ENCODE measurements around the gene CXXC5. TPM values are rescaled to one million over a fixed set of nuclear protein-coding genes. Genes with fewer than 3 reads are reported as not detected.

The CXXC5 gene
- total and polyA plus RNA-seq, 9 of the 15 experiments (the other 6 are each of a cell fraction or from before 2014, with no cell fraction given) = 1.9 to 123 (median 45.8) TPM

DNA sequence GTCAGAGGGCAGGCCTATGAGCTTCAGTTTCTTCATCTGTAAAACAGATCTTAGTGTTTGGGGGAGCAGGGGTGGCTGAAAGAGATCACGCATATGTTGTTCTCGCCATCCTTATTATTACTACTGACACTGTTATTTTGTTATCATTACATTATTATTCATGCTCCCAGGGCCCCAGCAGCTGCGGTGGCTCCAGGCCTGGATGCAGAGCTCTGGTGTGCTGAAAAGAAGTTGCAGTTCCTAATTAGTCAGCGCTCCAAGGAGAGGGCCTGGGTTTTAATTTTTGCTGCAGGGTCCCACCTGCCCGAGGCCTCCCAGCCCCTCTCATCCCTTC lies 19.5 kb downstream of the CXXC5 start:
- H3K4me2 ChIP-seq (ENCODE audit: insufficient read depth, low read length) = peak overlapping the region; percentile 92
- TF ChIP-seq ZNF324 (CRISPR knock-in tag; IDR thresholded peaks at IDR 0.05) (no peak), KHSRP (IDR thresholded peaks at IDR 0.05) (no peak), RBM15 (IDR thresholded peaks at IDR 0.05; ENCODE audit: insufficient read depth, low read length) (no peak), ZNF143 (CRISPR knock-in tag; IDR thresholded peaks at IDR 0.05) (no peak), NCOR1 (IDR thresholded peaks at IDR 0.05) (no peak), ZNF584 (CRISPR knock-in tag; IDR thresholded peaks at IDR 0.05; ENCODE audit: low read depth) (no peak), GABPB2 (CRISPR knock-in tag; conservative IDR thresholded peaks at IDR 0.05) (no peak)
- TF ChIP-seq, protein P1, sequence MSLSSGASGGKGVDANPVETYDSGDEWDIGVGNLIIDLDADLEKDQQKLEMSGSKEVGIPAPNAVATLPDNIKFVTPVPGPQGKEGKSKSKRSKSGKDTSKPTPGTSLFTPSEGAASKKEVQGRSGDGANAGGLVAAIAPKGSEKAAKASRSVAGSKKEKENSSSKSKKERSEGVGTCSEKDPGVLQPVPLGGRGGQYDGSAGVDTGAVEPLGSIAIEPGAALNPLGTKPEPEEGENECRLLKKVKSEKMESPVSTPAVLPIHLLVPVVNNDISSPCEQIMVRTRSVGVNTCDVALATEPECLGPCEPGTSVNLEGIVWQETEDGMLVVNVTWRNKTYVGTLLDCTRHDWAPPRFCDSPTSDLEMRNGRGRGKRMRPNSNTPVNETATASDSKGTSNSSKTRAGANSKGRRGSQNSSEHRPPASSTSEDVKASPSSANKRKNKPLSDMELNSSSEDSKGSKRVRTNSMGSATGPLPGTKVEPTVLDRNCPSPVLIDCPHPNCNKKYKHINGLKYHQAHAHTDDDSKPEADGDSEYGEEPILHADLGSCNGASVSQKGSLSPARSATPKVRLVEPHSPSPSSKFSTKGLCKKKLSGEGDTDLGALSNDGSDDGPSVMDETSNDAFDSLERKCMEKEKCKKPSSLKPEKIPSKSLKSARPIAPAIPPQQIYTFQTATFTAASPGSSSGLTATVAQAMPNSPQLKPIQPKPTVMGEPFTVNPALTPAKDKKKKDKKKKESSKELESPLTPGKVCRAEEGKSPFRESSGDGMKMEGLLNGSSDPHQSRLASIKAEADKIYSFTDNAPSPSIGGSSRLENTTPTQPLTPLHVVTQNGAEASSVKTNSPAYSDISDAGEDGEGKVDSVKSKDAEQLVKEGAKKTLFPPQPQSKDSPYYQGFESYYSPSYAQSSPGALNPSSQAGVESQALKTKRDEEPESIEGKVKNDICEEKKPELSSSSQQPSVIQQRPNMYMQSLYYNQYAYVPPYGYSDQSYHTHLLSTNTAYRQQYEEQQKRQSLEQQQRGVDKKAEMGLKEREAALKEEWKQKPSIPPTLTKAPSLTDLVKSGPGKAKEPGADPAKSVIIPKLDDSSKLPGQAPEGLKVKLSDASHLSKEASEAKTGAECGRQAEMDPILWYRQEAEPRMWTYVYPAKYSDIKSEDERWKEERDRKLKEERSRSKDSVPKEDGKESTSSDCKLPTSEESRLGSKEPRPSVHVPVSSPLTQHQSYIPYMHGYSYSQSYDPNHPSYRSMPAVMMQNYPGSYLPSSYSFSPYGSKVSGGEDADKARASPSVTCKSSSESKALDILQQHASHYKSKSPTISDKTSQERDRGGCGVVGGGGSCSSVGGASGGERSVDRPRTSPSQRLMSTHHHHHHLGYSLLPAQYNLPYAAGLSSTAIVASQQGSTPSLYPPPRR (CRISPR knock-in tag; IDR thresholded peaks at IDR 0.05; ENCODE audit: borderline replicate concordance) = no peak
- TF ChIP-seq, protein P2, sequence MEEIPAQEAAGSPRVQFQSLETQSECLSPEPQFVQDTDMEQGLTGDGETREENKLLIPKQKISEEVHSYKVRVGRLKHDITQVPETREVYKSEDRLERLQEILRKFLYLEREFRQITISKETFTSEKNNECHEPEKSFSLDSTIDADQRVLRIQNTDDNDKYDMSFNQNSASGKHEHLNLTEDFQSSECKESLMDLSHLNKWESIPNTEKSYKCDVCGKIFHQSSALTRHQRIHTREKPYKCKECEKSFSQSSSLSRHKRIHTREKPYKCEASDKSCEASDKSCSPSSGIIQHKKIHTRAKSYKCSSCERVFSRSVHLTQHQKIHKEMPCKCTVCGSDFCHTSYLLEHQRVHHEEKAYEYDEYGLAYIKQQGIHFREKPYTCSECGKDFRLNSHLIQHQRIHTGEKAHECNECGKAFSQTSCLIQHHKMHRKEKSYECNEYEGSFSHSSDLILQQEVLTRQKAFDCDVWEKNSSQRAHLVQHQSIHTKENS (CRISPR knock-in tag; IDR thresholded peaks at IDR 0.05) = no peak
- TF ChIP-seq, protein P3, sequence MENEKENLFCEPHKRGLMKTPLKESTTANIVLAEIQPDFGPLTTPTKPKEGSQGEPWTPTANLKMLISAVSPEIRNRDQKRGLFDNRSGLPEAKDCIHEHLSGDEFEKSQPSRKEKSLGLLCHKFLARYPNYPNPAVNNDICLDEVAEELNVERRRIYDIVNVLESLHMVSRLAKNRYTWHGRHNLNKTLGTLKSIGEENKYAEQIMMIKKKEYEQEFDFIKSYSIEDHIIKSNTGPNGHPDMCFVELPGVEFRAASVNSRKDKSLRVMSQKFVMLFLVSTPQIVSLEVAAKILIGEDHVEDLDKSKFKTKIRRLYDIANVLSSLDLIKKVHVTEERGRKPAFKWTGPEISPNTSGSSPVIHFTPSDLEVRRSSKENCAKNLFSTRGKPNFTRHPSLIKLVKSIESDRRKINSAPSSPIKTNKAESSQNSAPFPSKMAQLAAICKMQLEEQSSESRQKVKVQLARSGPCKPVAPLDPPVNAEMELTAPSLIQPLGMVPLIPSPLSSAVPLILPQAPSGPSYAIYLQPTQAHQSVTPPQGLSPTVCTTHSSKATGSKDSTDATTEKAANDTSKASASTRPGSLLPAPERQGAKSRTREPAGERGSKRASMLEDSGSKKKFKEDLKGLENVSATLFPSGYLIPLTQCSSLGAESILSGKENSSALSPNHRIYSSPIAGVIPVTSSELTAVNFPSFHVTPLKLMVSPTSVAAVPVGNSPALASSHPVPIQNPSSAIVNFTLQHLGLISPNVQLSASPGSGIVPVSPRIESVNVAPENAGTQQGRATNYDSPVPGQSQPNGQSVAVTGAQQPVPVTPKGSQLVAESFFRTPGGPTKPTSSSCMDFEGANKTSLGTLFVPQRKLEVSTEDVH (IDR thresholded peaks at IDR 0.05; ENCODE audit: low read depth, partially characterized antibody) = no peak
- TF ChIP-seq, protein P4, sequence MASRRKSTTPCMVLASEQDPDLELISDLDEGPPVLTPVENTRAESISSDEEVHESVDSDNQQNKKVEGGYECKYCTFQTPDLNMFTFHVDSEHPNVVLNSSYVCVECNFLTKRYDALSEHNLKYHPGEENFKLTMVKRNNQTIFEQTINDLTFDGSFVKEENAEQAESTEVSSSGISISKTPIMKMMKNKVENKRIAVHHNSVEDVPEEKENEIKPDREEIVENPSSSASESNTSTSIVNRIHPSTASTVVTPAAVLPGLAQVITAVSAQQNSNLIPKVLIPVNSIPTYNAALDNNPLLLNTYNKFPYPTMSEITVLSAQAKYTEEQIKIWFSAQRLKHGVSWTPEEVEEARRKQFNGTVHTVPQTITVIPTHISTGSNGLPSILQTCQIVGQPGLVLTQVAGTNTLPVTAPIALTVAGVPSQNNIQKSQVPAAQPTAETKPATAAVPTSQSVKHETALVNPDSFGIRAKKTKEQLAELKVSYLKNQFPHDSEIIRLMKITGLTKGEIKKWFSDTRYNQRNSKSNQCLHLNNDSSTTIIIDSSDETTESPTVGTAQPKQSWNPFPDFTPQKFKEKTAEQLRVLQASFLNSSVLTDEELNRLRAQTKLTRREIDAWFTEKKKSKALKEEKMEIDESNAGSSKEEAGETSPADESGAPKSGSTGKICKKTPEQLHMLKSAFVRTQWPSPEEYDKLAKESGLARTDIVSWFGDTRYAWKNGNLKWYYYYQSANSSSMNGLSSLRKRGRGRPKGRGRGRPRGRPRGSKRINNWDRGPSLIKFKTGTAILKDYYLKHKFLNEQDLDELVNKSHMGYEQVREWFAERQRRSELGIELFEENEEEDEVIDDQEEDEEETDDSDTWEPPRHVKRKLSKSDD (conservative IDR thresholded peaks at IDR 0.05; ENCODE audit: low read length) = no peak

More for the DNA sequence above, 19.5 kb downstream of the CXXC5 start:
- no peak overlapping the region for H2AFZ ChIP-seq (ENCODE audit: low read depth, low read length)
- CTCF ChIA-PET (ENCODE audit: low intra/inter-chr PET ratio) = no interaction called here
- H3K9me1 ChIP-seq (ENCODE audit: control insufficient read depth, insufficient read depth, low read length) = peaks cover 4% of the 10 kb centered on the region
- FAIRE-seq (no peak), ATAC-seq (no peak; the same call in 2 of the 3 replicates), DNase-seq (ENCODE audit: extremely low read depth in 1 of 4, low spot score in 3 of 4) (no peak)
- in situ Hi-C loops (cut with MboI) = no loop called here
- peaks cover 78 to 89% of the 10 kb centered on the region in 2 experiments for H3K4me1 ChIP-seq (replicated peaks in 1 of 2; ENCODE audit: control insufficient read depth in 2 of 2, insufficient read depth in 2 of 2, low read length in 2 of 2)
- WGBS (ENCODE audit: insufficient coverage, low coverage, missing lambda C conversion rate) = 20% methylated on average over 5 of the region's 5 CpGs
- H4K20me1 ChIP-seq (replicated peaks; ENCODE audit: control insufficient read depth, insufficient read depth, low read length) = peaks cover 38% of the 10 kb centered on the region; the same call in 1 of the 2 replicates
- peak overlapping the region; percentile 39 for H3K4me3 ChIP-seq
- no peaks in the 10 kb centered on the region for H3K27me3 ChIP-seq (ENCODE audit: control insufficient read depth in 2 of 2, insufficient read depth in 2 of 2, low read length in 2 of 2)
- H3K36me3 ChIP-seq (ENCODE audit: control insufficient read depth, insufficient read depth, low read length) = peaks cover 70% of the 10 kb centered on the region; the same call in 2 of the 3 replicates
- H3K79me2 ChIP-seq (ENCODE audit: control insufficient read depth, insufficient read depth, low read length) = peaks cover 100% of the 10 kb centered on the region
- POLR2A ChIA-PET = interaction anchor here (0.6 to 5.0 kb wide), 8 partner anchors 8 to 476 kb away, joined by 3 to 33 read pairs (median 4); no protein-coding TSS in a partner anchor
- H3K9ac ChIP-seq (ENCODE audit: insufficient read depth in 1 of 2, low read depth in 2 of 2, low read length in 2 of 2) = peak overlapping the region; percentile 82 to 92; a peak in 3 of 4 replicates
- BruUV-seq (replicated peaks) = no TSS peak
- peak overlapping the region; percentile 95 for H3K27ac ChIP-seq (ENCODE audit: extremely low read depth, low read depth, low read length)
- no peaks in the 10 kb centered on the region for H3K9me3 ChIP-seq (replicated peaks; ENCODE audit: control insufficient read depth, insufficient read depth, low read depth, low read length)
- intact Hi-C loops (cut with micrococcal nuclease) = loop anchor here (2.0 kb wide), 1 partner anchor 23 kb away; no protein-coding TSS in a partner anchor

All from K562 (cell line).